DMS153 treated with DMSO at 0.1 percent for 48 hours (cell line): ENCODE data around the gene ITIH5.

Experiments used
- DNase-seq: peaks from one replicate; lab custom pipeline; 2025; ENCODE audit not compliant: unreplicated experiment; lab: John Stamatoyannopoulos, UW

Gene ITIH5

GRCh38 chr10:7525314-7526016, 141.3 kb downstream of the ITIH5 start:
- no peak for DNase-seq

- DNase-seq, result no peak
Observed at GRCh38 chr10:7523656-7524055, 143.1 kb downstream of the ITIH5 start.

GRCh38 chr10:7520507-7521485, 146.0 kb downstream of the ITIH5 start:
- DNase-seq, result no peak

- DNase-seq, result no peak
Observed at GRCh38 chr10:7519351-7519750, 147.4 kb downstream of the ITIH5 start.

GRCh38 chr10:7518693-7519092, 148.1 kb downstream of the ITIH5 start:
- DNase-seq, result no peak

- no peak for DNase-seq
Observed at GRCh38 chr10:7515439-7515838, 151.3 kb downstream of the ITIH5 start.

GRCh38 chr10:7513936-7514335, 152.8 kb downstream of the ITIH5 start:
- no peak for DNase-seq

GRCh38 chr10:7513455-7513854, 153.3 kb downstream of the ITIH5 start:
- no peak for DNase-seq

GRCh38 chr10:7512487-7512886, 154.3 kb downstream of the ITIH5 start:
- no peak for DNase-seq

GRCh38 chr10:7511612-7512011, 155.2 kb downstream of the ITIH5 start:
- DNase-seq, result no peak
